K562 (cell line): ENCODE results near the gene CSNK1A1. TPM values are rescaled to one million over a fixed set of nuclear protein-coding genes. Genes with fewer than 3 reads are reported as not detected.

Source experiments
- BRD9 ChIP-seq: fragments of 450-650 bp; IDR thresholded peaks from 2 replicates; pipeline ENCODE4 v1.6.1; 2018; ENCODE audit warnings: low read depth; ENCODE audit not compliant: partially characterized antibody
- CREB5 ChIP-seq: fragments of 250-450 bp; sonication (Bioruptor Pico); IDR thresholded peaks from 2 replicates; pipeline ENCODE4 v1.5.0; 2020; ENCODE audit warnings: mild to moderate bottlenecking
- HLTF ChIP-seq: fragments of 450-650 bp; IDR thresholded peaks from 2 replicates; pipeline ENCODE4 v1.6.1; 2016
- MAFK ChIP-seq: IDR thresholded peaks from 2 replicates; pipeline ENCODE4 v1.6.1; 2011; ENCODE audit warnings: low read length, improper control_type of control experiment
- NCOR1 ChIP-seq: fragments of 450-650 bp; IDR thresholded peaks from 2 replicates; pipeline ENCODE4 v1.6.1; 2016; ENCODE audit warnings: mild to moderate bottlenecking, moderate library complexity
- NFATC3 ChIP-seq: fragments of 450-650 bp; IDR thresholded peaks from 2 replicates; pipeline ENCODE4 v1.6.1; 2017; ENCODE audit warnings: mild to moderate bottlenecking
- PATZ1 ChIP-seq: fragments of 250-450 bp; sonication (Bioruptor Pico); IDR thresholded peaks from 2 replicates; pipeline ENCODE4 v1.5.0; 2020; ENCODE audit warnings: mild to moderate bottlenecking, borderline replicate concordance
- POLR2AphosphoS2 ChIP-seq: IDR thresholded peaks from 2 replicates; pipeline ENCODE4 v1.6.1; 2012; ENCODE audit warnings: low read length, improper control_type of control experiment
- SMC3 ChIP-seq: conservative IDR thresholded peaks from 2 replicates; pipeline ENCODE4 v1.6.1; 2011; ENCODE audit warnings: low read depth, low read length, improper control_type of control experiment; ENCODE audit not compliant: insufficient read depth
- STAG1 ChIP-seq: sonication (generic); formaldehyde crosslinking; IDR thresholded peaks from 2 replicates; pipeline ENCODE4 v1.5.0; 2020; ENCODE audit warnings: missing genetic modification reagents, borderline replicate concordance
- STAT5B ChIP-seq: fragments of 250-450 bp; sonication (Bioruptor Pico); IDR thresholded peaks from 2 replicates; pipeline ENCODE4 v1.8.0; 2021; ENCODE audit warnings: mild to moderate bottlenecking, inconsistent platforms
- ZNF551 ChIP-seq: fragments of 250-450 bp; sonication (Bioruptor Pico); IDR thresholded peaks from 2 replicates; pipeline ENCODE4 v1.5.0; 2021; ENCODE audit warnings: mild to moderate bottlenecking, moderate library complexity
- ZNF830 ChIP-seq: fragments of 250-450 bp; sonication (Bioruptor Pico); IDR thresholded peaks from 2 replicates; pipeline ENCODE4 v1.5.0; 2021; ENCODE audit warnings: mild to moderate bottlenecking
- polyA plus RNA-seq, 8 experiments: library from polyadenylated mRNA; depleted of rRNA in 4 of 8; stranded (reverse) in 5 of 8; unstranded in 3 of 8; fragments of >200 nt; fragmentation: Nextera tagmentation in 2 of 8; fragmentation: Illumina TruSeq in 1 of 8; extraction: Ambion mirVana in 2 of 8; extraction: Trizol in 1 of 8; gene quantifications; 2 replicates each; pipeline versions ENCODE4 v1.2.1 to v1.2.3, GENCODE V29; 2011 to 2014; ENCODE audit warnings: inconsistent platforms in 1 of 8, missing spikeins in 1 of 8
- total RNA-seq, 7 experiments: library from RNA; depleted of rRNA in 6 of 7; stranded (reverse); fragments of >200 nt in 6 of 7; fragmentation: Illumina TruSeq in 2 of 7; extraction: Trizol in 2 of 7; gene quantifications; 2 replicates each; pipeline versions ENCODE4 v1.2.1 to v1.2.3, GENCODE V29; 2011 to 2021; ENCODE audit warnings: low replicate concordance in 1 of 7

The CSNK1A1 gene
- total and polyA plus RNA-seq, 9 of the 15 experiments (the other 6 are each of a cell fraction or from before 2014, with no cell fraction given) = 49.1 to 196 (median 154) TPM

GRCh38 chr5:149584121-149584520 is 32.9 kb upstream of the CSNK1A1 start (continued):
- TF ChIP-seq PATZ1 (no peak), SMC3 (no peak), HLTF (no peak), MAFK (no peak), CREB5 (CRISPR knock-in tag) (no peak), NFATC3 (no peak), NCOR1 (no peak), BRD9 (no peak), STAT5B (no peak), STAG1 (CRISPR knock-in tag) (no peak), ZNF830 (CRISPR knock-in tag) (no peak), ZNF551 (CRISPR knock-in tag) (no peak), POLR2AphosphoS2 (no peak)
